ENCODE results near the gene SPP1. TPM values are rescaled to one million over a fixed set of nuclear protein-coding genes. Genes with fewer than 3 reads are reported as not detected.

The SPP1 gene
- 0.40 TPM for total RNA-seq (2013)
- under 1 TPM in 1 of 3 donors, not detected in 2; 0.08 TPM for polyA plus RNA-seq
- polyA minus RNA-seq: not detected in 2 replicates
- 1.3 to 40.2 (median 4.0) reads per million in 11 experiments for total RNA-seq

DNA sequence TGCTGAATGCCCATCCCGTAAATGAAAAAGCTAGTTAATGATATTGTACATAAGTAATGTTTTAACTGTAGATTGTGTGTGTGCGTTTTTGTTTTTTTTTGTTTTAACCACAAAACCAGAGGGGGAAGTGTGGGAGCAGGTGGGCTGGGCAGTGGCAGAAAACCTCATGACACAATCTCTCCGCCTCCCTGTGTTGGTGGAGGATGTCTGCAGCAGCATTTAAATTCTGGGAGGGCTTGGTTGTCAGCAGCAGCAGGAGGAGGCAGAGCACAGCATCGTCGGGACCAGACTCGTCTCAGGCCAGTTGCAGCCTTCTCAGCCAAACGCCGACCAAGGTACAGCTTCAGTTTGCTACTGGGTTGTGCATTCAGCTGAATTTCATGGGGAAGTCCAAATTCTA, at the start of gene SPP1:
TSS of gene SPP1 (plus strand) at position 249 of the 400 bp plus-strand sequence. CDS start 1,182 bp downstream, outside the sequence.
- intact Hi-C loops (cut with micrococcal nuclease): no loop called here
- peak in 2 of 3 donors; percentile 8 to 27 for DNase-seq
- 0% methylated on average over 6 of the region's 8 CpGs for WGBS (ENCODE audit: insufficient coverage)

DNA sequence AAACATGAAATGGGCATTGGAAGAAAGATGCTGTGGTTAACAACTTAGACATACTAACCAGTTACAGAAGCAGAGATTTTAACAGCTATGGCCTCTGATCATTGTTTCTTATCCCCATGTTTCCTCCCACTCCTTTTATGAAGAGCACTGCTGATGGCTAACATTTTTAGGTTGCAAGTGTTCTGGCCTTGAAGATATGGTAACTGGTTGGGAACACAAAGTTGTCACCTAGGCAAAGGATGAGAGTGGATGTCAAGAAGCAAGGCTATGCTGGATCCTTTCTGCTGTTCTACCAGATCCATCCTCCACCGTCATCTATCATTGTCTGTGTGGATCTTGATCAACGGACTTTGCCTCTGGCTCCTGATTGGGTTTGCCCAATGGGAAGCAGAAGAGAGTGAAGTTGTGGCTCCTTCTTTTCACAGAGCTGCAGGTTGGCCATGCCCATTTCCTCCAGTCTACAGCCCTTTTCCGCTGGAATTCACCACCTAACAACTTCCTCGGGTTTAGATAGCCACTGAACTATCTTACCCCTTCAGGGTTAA, 48.9 kb upstream of the SPP1 start:
- no peaks in the 10 kb centered on the region for H3K27me3 ChIP-seq (ENCODE audit: control insufficient read depth in 2 of 2, insufficient read depth in 2 of 2, low read length in 2 of 2)
- H3K79me2 ChIP-seq (ENCODE audit: insufficient read depth, low read length): no peaks in the 10 kb centered on the region
- no CpG with 5 or more reads among the region's 4 CpGs for WGBS (ENCODE audit: insufficient coverage)
- no peaks in the 10 kb centered on the region for H3K4me1 ChIP-seq (ENCODE audit: control insufficient read depth in 1 of 2, insufficient read depth in 2 of 2, low read length in 2 of 2)
- H3K27ac ChIP-seq (ENCODE audit: low read depth in 1 of 2, low read length in 2 of 2): no peak overlapping the region
- no peaks in the 10 kb centered on the region for H4K20me1 ChIP-seq (ENCODE audit: insufficient read depth, low read length)
- Mint-ChIP-seq H3K27me3 (ENCODE audit: low read depth in 3 of 3) (peaks cover 6 to 7% (median 7%) of the 10 kb centered on the region in 3 donors), H3K4me1 (no peaks in the 10 kb centered on the region), H3K9me3 (peaks cover 0 to 8% (median 3%) of the 10 kb centered on the region in 7 donors), H3K27ac (no peak overlapping the region), H3K4me3 (no peak overlapping the region), H3K36me3 (no peaks in the 10 kb centered on the region)
- H2AFZ ChIP-seq (ENCODE audit: insufficient read depth, low read depth, low read length, poor library complexity, severe bottlenecking): no peak overlapping the region
- H3K4me2 ChIP-seq (replicated peaks; ENCODE audit: extremely low read depth, low read length, poor library complexity, severe bottlenecking): no peak overlapping the region
- TF ChIP-seq, protein P1, sequence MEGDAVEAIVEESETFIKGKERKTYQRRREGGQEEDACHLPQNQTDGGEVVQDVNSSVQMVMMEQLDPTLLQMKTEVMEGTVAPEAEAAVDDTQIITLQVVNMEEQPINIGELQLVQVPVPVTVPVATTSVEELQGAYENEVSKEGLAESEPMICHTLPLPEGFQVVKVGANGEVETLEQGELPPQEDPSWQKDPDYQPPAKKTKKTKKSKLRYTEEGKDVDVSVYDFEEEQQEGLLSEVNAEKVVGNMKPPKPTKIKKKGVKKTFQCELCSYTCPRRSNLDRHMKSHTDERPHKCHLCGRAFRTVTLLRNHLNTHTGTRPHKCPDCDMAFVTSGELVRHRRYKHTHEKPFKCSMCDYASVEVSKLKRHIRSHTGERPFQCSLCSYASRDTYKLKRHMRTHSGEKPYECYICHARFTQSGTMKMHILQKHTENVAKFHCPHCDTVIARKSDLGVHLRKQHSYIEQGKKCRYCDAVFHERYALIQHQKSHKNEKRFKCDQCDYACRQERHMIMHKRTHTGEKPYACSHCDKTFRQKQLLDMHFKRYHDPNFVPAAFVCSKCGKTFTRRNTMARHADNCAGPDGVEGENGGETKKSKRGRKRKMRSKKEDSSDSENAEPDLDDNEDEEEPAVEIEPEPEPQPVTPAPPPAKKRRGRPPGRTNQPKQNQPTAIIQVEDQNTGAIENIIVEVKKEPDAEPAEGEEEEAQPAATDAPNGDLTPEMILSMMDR (IDR thresholded peaks at IDR 0.05): no peak
- H3K4me3 ChIP-seq (replicated peaks in 1 of 3; ENCODE audit: low read depth in 2 of 3, low read length in 3 of 3): no peak overlapping the region
- no peak for DNase-seq
- H3K36me3 ChIP-seq (replicated peaks in 1 of 2; ENCODE audit: control insufficient read depth in 1 of 2, insufficient read depth in 2 of 2, low read length in 2 of 2): no peaks in the 10 kb centered on the region
- no peak overlapping the region for H3K9ac ChIP-seq (ENCODE audit: insufficient read depth, low read length, poor library complexity, severe bottlenecking)
- no peaks in the 10 kb centered on the region for H3K9me3 ChIP-seq (replicated peaks in 1 of 2; ENCODE audit: control insufficient read depth in 1 of 2, insufficient read depth in 1 of 2, low read length in 2 of 2)
- intact Hi-C loops (cut with micrococcal nuclease): loop anchor here (1.0 kb wide), 1 partner anchor 12 kb away; no protein-coding TSS in a partner anchor

More for the DNA sequence above, at the start of gene SPP1:
- H3K27me3 Mint-ChIP-seq (ENCODE audit: low read depth in 3 of 3): peaks cover 5 to 13% (median 11%) of the 10 kb centered on the region in 3 donors
- no peaks in the 10 kb centered on the region for H3K36me3 Mint-ChIP-seq
- peaks cover 12 to 15% of the 10 kb centered on the region in 2 donors for H3K27me3 ChIP-seq (ENCODE audit: control insufficient read depth in 2 of 2, insufficient read depth in 2 of 2, low read length in 2 of 2)
- no peaks in the 10 kb centered on the region for H4K20me1 ChIP-seq (ENCODE audit: insufficient read depth, low read length)
- peak within 1 kb of the TSS; percentile 1 for H3K4me2 ChIP-seq (replicated peaks; ENCODE audit: extremely low read depth, low read length, poor library complexity, severe bottlenecking)
- no peak within 1 kb of the TSS for H3K9ac ChIP-seq (ENCODE audit: insufficient read depth, low read length, poor library complexity, severe bottlenecking)
- H3K9me3 ChIP-seq (replicated peaks in 1 of 2; ENCODE audit: control insufficient read depth in 1 of 2, insufficient read depth in 1 of 2, low read length in 2 of 2): no peaks in the 10 kb centered on the region
- peak within 1 kb of the TSS in 1 of 7 donors; percentile 8 for H3K27ac Mint-ChIP-seq
- no peaks in the 10 kb centered on the region for H3K36me3 ChIP-seq (replicated peaks in 1 of 2; ENCODE audit: control insufficient read depth in 1 of 2, insufficient read depth in 2 of 2, low read length in 2 of 2)
- TF ChIP-seq, protein P1 (IDR thresholded peaks at IDR 0.05): no peak
- H3K79me2 ChIP-seq (ENCODE audit: insufficient read depth, low read length): no peaks in the 10 kb centered on the region
- H3K9me3 Mint-ChIP-seq: no peaks in the 10 kb centered on the region
- H3K4me3 Mint-ChIP-seq: peak within 1 kb of the TSS in 1 of 2 donors; percentile 80
- H2AFZ ChIP-seq (ENCODE audit: insufficient read depth, low read depth, low read length, poor library complexity, severe bottlenecking): peak within 1 kb of the TSS; percentile 20
- peaks cover 13% of the 10 kb centered on the region for H3K4me1 Mint-ChIP-seq
- no peak within 1 kb of the TSS for H3K4me3 ChIP-seq (replicated peaks in 1 of 3; ENCODE audit: low read depth in 2 of 3, low read length in 3 of 3)
- no peak within 1 kb of the TSS for H3K27ac ChIP-seq (ENCODE audit: low read depth in 1 of 2, low read length in 2 of 2)
- peaks cover 11 to 14% of the 10 kb centered on the region in 2 donors for H3K4me1 ChIP-seq (ENCODE audit: control insufficient read depth in 1 of 2, insufficient read depth in 2 of 2, low read length in 2 of 2)

Data from CD14-positive monocyte (primary cell).